ENCODE measurements around the gene ANKHD1.

ANKHD1 gene

GRCh38 chr5:140566665-140567064 lies 165.0 kb downstream of the ANKHD1 start:
- Histone ChIP-seq H3K4me1 (ENCODE audit: control insufficient read depth in 5 of 5, insufficient read depth in 5 of 5, low read length in 5 of 5) (peaks cover 7 to 79% (median 57%) of the 10 kb centered on the region in 5 donors), H3K9ac (ENCODE audit: low read length in 5 of 5) (no peak overlapping the region), H3K9me3 (ENCODE audit: control insufficient read depth in 5 of 5, low read length in 5 of 5) (no peaks in the 10 kb centered on the region), H3K4me3 (ENCODE audit: low read depth in 1 of 5, low read length in 5 of 5) (no peak overlapping the region), H3K27ac (ENCODE audit: low read depth, low read length) (no peak overlapping the region), H3K36me3 (ENCODE audit: control insufficient read depth in 5 of 5, insufficient read depth in 5 of 5, low read length in 5 of 5) (peaks cover 0 to 35% (median 25%) of the 10 kb centered on the region in 5 donors), H3K27me3 (ENCODE audit: control insufficient read depth in 5 of 5, insufficient read depth in 4 of 5, low read length in 5 of 5) (no peaks in the 10 kb centered on the region)

GRCh38 chr5:140567136-140567818 lies 165.6 kb downstream of the ANKHD1 start:
- H3K27ac ChIP-seq (ENCODE audit: low read depth, low read length) = no peak overlapping the region
- H3K4me3 ChIP-seq (ENCODE audit: low read depth in 1 of 5, low read length in 5 of 5) = no peak overlapping the region
- H3K36me3 ChIP-seq (ENCODE audit: control insufficient read depth in 5 of 5, insufficient read depth in 5 of 5, low read length in 5 of 5) = peaks cover 0 to 31% (median 23%) of the 10 kb centered on the region in 5 donors
- H3K27me3 ChIP-seq (ENCODE audit: control insufficient read depth in 5 of 5, insufficient read depth in 4 of 5, low read length in 5 of 5) = no peaks in the 10 kb centered on the region
- H3K9ac ChIP-seq (ENCODE audit: low read length in 5 of 5) = no peak overlapping the region
- peaks cover 7 to 76% (median 59%) of the 10 kb centered on the region in 5 donors for H3K4me1 ChIP-seq (ENCODE audit: control insufficient read depth in 5 of 5, insufficient read depth in 5 of 5, low read length in 5 of 5)
- no peaks in the 10 kb centered on the region for H3K9me3 ChIP-seq (ENCODE audit: control insufficient read depth in 5 of 5, low read length in 5 of 5)

GRCh38 chr5:140567871-140568270 lies 166.2 kb downstream of the ANKHD1 start:
- no peaks in the 10 kb centered on the region for H3K9me3 ChIP-seq (ENCODE audit: control insufficient read depth in 5 of 5, low read length in 5 of 5)
- H3K27ac ChIP-seq (ENCODE audit: low read depth, low read length) = no peak overlapping the region
- H3K9ac ChIP-seq (ENCODE audit: low read length in 5 of 5) = no peak overlapping the region
- H3K4me1 ChIP-seq (ENCODE audit: control insufficient read depth in 5 of 5, insufficient read depth in 5 of 5, low read length in 5 of 5) = peaks cover 7 to 70% (median 55%) of the 10 kb centered on the region in 5 donors
- H3K27me3 ChIP-seq (ENCODE audit: control insufficient read depth in 5 of 5, insufficient read depth in 4 of 5, low read length in 5 of 5) = no peaks in the 10 kb centered on the region
- no peak overlapping the region for H3K4me3 ChIP-seq (ENCODE audit: low read depth in 1 of 5, low read length in 5 of 5)
- H3K36me3 ChIP-seq (ENCODE audit: control insufficient read depth in 5 of 5, insufficient read depth in 5 of 5, low read length in 5 of 5) = peaks cover 0 to 31% (median 23%) of the 10 kb centered on the region in 5 donors

- H3K27ac ChIP-seq (ENCODE audit: low read depth, low read length) = peak overlapping the region; percentile 59
- H3K36me3 ChIP-seq (ENCODE audit: control insufficient read depth in 5 of 5, insufficient read depth in 5 of 5, low read length in 5 of 5) = peaks cover 0 to 31% (median 23%) of the 10 kb centered on the region in 5 donors
- H3K4me3 ChIP-seq (ENCODE audit: low read depth in 1 of 5, low read length in 5 of 5) = no peak overlapping the region
- H3K9ac ChIP-seq (ENCODE audit: low read length in 5 of 5) = peak overlapping the region in 2 of 5 donors; percentile 56 to 64
- no peaks in the 10 kb centered on the region for H3K9me3 ChIP-seq (ENCODE audit: control insufficient read depth in 5 of 5, low read length in 5 of 5)
- no peaks in the 10 kb centered on the region for H3K27me3 ChIP-seq (ENCODE audit: control insufficient read depth in 5 of 5, insufficient read depth in 4 of 5, low read length in 5 of 5)
- H3K4me1 ChIP-seq (ENCODE audit: control insufficient read depth in 5 of 5, insufficient read depth in 5 of 5, low read length in 5 of 5) = peaks cover 5 to 64% (median 50%) of the 10 kb centered on the region in 5 donors
These were observed 166.9 kb downstream of the ANKHD1 start for GRCh38 chr5:140568443-140569063.

- H3K9me3 ChIP-seq (ENCODE audit: control insufficient read depth in 5 of 5, low read length in 5 of 5) = no peaks in the 10 kb centered on the region
- H3K27ac ChIP-seq (ENCODE audit: low read depth, low read length) = peak overlapping the region; percentile 59
These were observed 167.6 kb downstream of the ANKHD1 start for GRCh38 chr5:140569197-140569596.

GRCh38 chr5:140570058-140570457 lies 168.4 kb downstream of the ANKHD1 start:
- H3K9me3 ChIP-seq (ENCODE audit: control insufficient read depth in 5 of 5, low read length in 5 of 5) = no peaks in the 10 kb centered on the region
- H3K9ac ChIP-seq (ENCODE audit: low read length in 5 of 5) = peak overlapping the region in 2 of 5 donors; percentile 56 to 64
- H3K4me3 ChIP-seq (ENCODE audit: low read depth in 1 of 5, low read length in 5 of 5) = no peak overlapping the region
- H3K27ac ChIP-seq (ENCODE audit: low read depth, low read length) = peak overlapping the region; percentile 59
- H3K4me1 ChIP-seq (ENCODE audit: control insufficient read depth in 5 of 5, insufficient read depth in 5 of 5, low read length in 5 of 5) = peaks cover 0 to 64% (median 43%) of the 10 kb centered on the region in 5 donors
- H3K36me3 ChIP-seq (ENCODE audit: control insufficient read depth in 5 of 5, insufficient read depth in 5 of 5, low read length in 5 of 5) = peaks cover 0 to 31% (median 23%) of the 10 kb centered on the region in 5 donors
- no peaks in the 10 kb centered on the region for H3K27me3 ChIP-seq (ENCODE audit: control insufficient read depth in 5 of 5, insufficient read depth in 4 of 5, low read length in 5 of 5)

More at GRCh38 chr5:140569197-140569596, 167.6 kb downstream of the ANKHD1 start:
- no peaks in the 10 kb centered on the region for H3K27me3 ChIP-seq (ENCODE audit: control insufficient read depth in 5 of 5, insufficient read depth in 4 of 5, low read length in 5 of 5)
- peaks cover 0 to 31% (median 23%) of the 10 kb centered on the region in 5 donors for H3K36me3 ChIP-seq (ENCODE audit: control insufficient read depth in 5 of 5, insufficient read depth in 5 of 5, low read length in 5 of 5)
- H3K4me3 ChIP-seq (ENCODE audit: low read depth in 1 of 5, low read length in 5 of 5) = no peak overlapping the region
- H3K4me1 ChIP-seq (ENCODE audit: control insufficient read depth in 5 of 5, insufficient read depth in 5 of 5, low read length in 5 of 5) = peaks cover 2 to 60% (median 45%) of the 10 kb centered on the region in 5 donors
- peak overlapping the region in 4 of 5 donors; percentile 3 to 64 (median 36) for H3K9ac ChIP-seq (ENCODE audit: low read length in 5 of 5)

- Histone ChIP-seq H3K36me3 (ENCODE audit: control insufficient read depth in 5 of 5, insufficient read depth in 5 of 5, low read length in 5 of 5) (peaks cover 0 to 31% (median 23%) of the 10 kb centered on the region in 5 donors), H3K4me1 (ENCODE audit: control insufficient read depth in 5 of 5, insufficient read depth in 5 of 5, low read length in 5 of 5) (peaks cover 0 to 63% (median 42%) of the 10 kb centered on the region in 5 donors), H3K4me3 (ENCODE audit: low read depth in 1 of 5, low read length in 5 of 5) (no peak overlapping the region), H3K9me3 (ENCODE audit: control insufficient read depth in 5 of 5, low read length in 5 of 5) (no peaks in the 10 kb centered on the region), H3K9ac (ENCODE audit: low read length in 5 of 5) (no peak overlapping the region), H3K27me3 (ENCODE audit: control insufficient read depth in 5 of 5, insufficient read depth in 4 of 5, low read length in 5 of 5) (no peaks in the 10 kb centered on the region), H3K27ac (ENCODE audit: low read depth, low read length) (no peak overlapping the region)
These were observed 168.9 kb downstream of the ANKHD1 start for GRCh38 chr5:140570488-140570887.

GRCh38 chr5:140571105-140571504 lies 169.5 kb downstream of the ANKHD1 start:
- Histone ChIP-seq H3K9ac (ENCODE audit: low read length in 5 of 5) (peak overlapping the region in 3 of 5 donors; percentile 9 to 30 (median 19)), H3K9me3 (ENCODE audit: control insufficient read depth in 5 of 5, low read length in 5 of 5) (no peaks in the 10 kb centered on the region), H3K27ac (ENCODE audit: low read depth, low read length) (peak overlapping the region; percentile 0), H3K36me3 (ENCODE audit: control insufficient read depth in 5 of 5, insufficient read depth in 5 of 5, low read length in 5 of 5) (peaks cover 0 to 30% (median 23%) of the 10 kb centered on the region in 5 donors), H3K4me3 (ENCODE audit: low read depth in 1 of 5, low read length in 5 of 5) (peak overlapping the region in 1 of 5 donors; percentile 3), H3K27me3 (ENCODE audit: control insufficient read depth in 5 of 5, insufficient read depth in 4 of 5, low read length in 5 of 5) (no peaks in the 10 kb centered on the region), H3K4me1 (ENCODE audit: control insufficient read depth in 5 of 5, insufficient read depth in 5 of 5, low read length in 5 of 5) (peaks cover 0 to 57% (median 36%) of the 10 kb centered on the region in 5 donors)

- Histone ChIP-seq H3K9ac (ENCODE audit: low read length in 5 of 5) (no peak overlapping the region), H3K4me1 (ENCODE audit: control insufficient read depth in 5 of 5, insufficient read depth in 5 of 5, low read length in 5 of 5) (peaks cover 0 to 40% (median 28%) of the 10 kb centered on the region in 5 donors), H3K27me3 (ENCODE audit: control insufficient read depth in 5 of 5, insufficient read depth in 4 of 5, low read length in 5 of 5) (no peaks in the 10 kb centered on the region), H3K27ac (ENCODE audit: low read depth, low read length) (no peak overlapping the region), H3K36me3 (ENCODE audit: control insufficient read depth in 5 of 5, insufficient read depth in 5 of 5, low read length in 5 of 5) (peaks cover 0 to 4% (median under 1%) of the 10 kb centered on the region in 5 donors), H3K4me3 (ENCODE audit: low read depth in 1 of 5, low read length in 5 of 5) (no peak overlapping the region), H3K9me3 (ENCODE audit: control insufficient read depth in 5 of 5, low read length in 5 of 5) (no peaks in the 10 kb centered on the region)
These were observed 172.1 kb downstream of the ANKHD1 start for GRCh38 chr5:140573683-140574082.

GRCh38 chr5:140574165-140574564 lies 172.5 kb downstream of the ANKHD1 start:
- no peak overlapping the region for H3K4me3 ChIP-seq (ENCODE audit: low read depth in 1 of 5, low read length in 5 of 5)
- H3K4me1 ChIP-seq (ENCODE audit: control insufficient read depth in 5 of 5, insufficient read depth in 5 of 5, low read length in 5 of 5) = peaks cover 0 to 35% (median 23%) of the 10 kb centered on the region in 5 donors
- no peaks in the 10 kb centered on the region for H3K27me3 ChIP-seq (ENCODE audit: control insufficient read depth in 5 of 5, insufficient read depth in 4 of 5, low read length in 5 of 5)
- no peak overlapping the region for H3K9ac ChIP-seq (ENCODE audit: low read length in 5 of 5)
- H3K36me3 ChIP-seq (ENCODE audit: control insufficient read depth in 5 of 5, insufficient read depth in 5 of 5, low read length in 5 of 5) = peaks cover 0 to 4% (median 0%) of the 10 kb centered on the region in 5 donors
- no peaks in the 10 kb centered on the region for H3K9me3 ChIP-seq (ENCODE audit: control insufficient read depth in 5 of 5, low read length in 5 of 5)
- H3K27ac ChIP-seq (ENCODE audit: low read depth, low read length) = no peak overlapping the region
